ENCODE measurements around the gene DLG2. TPM values are rescaled to one million over a fixed set of nuclear protein-coding genes. Genes with fewer than 3 reads are reported as not detected.
"Not testable (repeated sequence)": the region's sequence is repeated elsewhere in the genome, so short reads cannot be mapped to it uniquely, and the experiment has no call there.

Gene DLG2
- total RNA-seq, 1 donor = 1.3 TPM

DNA sequence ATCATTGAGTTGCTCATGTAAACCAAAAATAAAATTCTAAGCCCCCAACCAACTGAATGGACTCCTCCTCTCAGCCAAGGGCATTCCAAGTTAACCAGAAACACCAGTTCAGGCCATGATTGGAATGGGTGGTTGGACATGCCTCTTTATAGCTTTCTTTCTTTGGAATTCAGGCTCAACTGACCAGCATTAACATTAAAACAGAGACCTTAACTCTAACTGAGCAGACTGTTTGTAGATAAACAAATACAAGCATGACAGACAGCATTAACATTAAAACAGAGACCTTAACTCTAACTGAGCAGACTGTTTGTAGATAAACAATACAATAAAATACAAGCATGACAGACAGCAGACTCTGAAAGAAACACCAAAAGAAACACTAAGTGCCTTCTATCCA lies 278.2 kb downstream of the DLG2 start:
- TF ChIP-seq, protein P1, sequence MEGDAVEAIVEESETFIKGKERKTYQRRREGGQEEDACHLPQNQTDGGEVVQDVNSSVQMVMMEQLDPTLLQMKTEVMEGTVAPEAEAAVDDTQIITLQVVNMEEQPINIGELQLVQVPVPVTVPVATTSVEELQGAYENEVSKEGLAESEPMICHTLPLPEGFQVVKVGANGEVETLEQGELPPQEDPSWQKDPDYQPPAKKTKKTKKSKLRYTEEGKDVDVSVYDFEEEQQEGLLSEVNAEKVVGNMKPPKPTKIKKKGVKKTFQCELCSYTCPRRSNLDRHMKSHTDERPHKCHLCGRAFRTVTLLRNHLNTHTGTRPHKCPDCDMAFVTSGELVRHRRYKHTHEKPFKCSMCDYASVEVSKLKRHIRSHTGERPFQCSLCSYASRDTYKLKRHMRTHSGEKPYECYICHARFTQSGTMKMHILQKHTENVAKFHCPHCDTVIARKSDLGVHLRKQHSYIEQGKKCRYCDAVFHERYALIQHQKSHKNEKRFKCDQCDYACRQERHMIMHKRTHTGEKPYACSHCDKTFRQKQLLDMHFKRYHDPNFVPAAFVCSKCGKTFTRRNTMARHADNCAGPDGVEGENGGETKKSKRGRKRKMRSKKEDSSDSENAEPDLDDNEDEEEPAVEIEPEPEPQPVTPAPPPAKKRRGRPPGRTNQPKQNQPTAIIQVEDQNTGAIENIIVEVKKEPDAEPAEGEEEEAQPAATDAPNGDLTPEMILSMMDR (IDR thresholded peaks at IDR 0.05; ENCODE audit: insufficient read depth, low read depth, low read length) = no peak
- no peak for DNase-seq (ENCODE audit: low read depth)
- H3K4me3 ChIP-seq (ENCODE audit: low read depth, low read length) = no peak overlapping the region

DNA sequence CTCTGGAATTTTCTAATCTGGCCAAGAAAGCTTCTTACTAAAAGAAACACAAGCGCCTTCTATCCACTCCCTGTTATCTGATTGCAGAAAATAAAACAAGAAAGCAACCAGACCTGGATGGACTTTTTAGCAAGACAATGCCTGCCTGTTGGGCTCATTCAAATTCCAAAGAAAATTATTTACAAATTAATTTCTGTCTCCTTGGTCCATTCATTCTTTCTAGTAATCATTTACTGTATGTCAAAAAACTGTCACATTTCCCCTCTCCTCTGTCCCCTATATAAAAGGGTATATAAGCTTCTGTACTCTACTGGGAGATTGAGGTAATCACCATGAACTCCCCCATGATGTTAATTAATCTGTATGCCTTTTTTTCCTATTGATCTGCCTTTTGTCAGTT lies 279.9 kb downstream of the DLG2 start:
- TF ChIP-seq, protein P1 (IDR thresholded peaks at IDR 0.05; ENCODE audit: insufficient read depth, low read depth, low read length) = no peak
- no peak for DNase-seq (ENCODE audit: low read depth)
- no peak overlapping the region for H3K4me3 ChIP-seq (ENCODE audit: low read depth, low read length)

DNA sequence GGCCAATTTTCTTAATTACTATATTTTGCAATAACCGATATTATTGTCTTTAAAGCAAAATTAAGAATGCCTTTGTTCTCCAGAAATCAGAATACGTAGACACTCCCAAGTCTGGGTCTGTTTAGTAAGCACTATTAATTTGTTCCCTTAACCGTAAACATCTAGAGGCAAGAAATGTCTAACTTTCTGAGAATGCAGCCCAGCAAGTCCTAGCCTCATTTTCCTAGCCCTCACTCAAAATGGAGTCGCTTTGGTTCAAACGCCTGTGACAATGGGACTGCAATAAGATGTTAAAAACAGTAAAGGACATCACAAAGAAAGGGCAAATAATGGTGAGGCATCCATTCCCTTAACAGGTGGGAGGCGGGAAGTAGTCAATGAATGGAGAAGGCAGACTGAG lies 280.7 kb downstream of the DLG2 start:
- no peak overlapping the region for H3K4me3 ChIP-seq (ENCODE audit: low read depth, low read length)
- DNase-seq (ENCODE audit: low read depth) = no peak
- TF ChIP-seq, protein P1 (IDR thresholded peaks at IDR 0.05; ENCODE audit: insufficient read depth, low read depth, low read length) = no peak

DNA sequence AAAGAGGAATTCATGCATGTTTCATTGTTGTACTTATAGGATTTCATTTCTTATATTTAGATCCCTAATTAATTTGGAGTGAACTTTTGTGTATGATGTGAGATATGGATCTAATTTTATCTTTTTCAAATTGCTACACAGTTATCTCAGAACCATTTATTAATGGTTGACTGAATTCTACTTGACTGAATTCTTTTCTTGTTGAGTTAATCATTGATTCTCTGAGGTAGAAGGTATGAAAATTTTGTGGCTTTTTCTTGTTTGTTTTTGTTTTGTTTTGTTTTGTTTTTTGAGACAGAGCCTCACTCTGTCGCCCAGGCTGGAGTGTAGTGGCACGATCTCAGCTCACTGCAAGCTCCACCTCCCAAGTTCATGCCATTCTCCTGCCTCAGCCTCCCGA lies 286.3 kb downstream of the DLG2 start:
- DNase-seq (ENCODE audit: low read depth); H3K4me3 ChIP-seq (ENCODE audit: low read depth, low read length): not testable (repeated sequence)

DNA sequence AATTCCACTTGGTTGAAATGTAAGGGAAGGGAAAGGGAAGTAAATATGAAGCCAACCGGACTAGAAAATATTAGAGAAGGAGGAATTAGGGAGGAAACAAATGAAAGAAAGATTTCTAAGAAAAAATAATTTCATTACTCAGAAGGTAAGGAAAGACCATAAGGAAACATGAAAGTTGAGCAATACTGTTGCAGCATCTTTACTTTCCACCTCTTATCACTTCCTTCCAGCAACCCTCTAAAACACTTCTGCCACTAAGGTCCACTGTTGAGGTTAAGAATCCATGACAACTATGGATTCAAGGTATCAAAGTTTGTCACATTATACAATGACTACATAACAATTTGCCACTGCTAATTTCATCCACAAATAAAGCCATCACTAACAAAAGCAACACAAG lies 308.6 kb downstream of the DLG2 start:
- DNase-seq (ENCODE audit: low read depth) = no peak
- no peak overlapping the region for H3K4me3 ChIP-seq (ENCODE audit: low read depth, low read length)
- TF ChIP-seq, protein P1 (IDR thresholded peaks at IDR 0.05; ENCODE audit: insufficient read depth, low read depth, low read length) = no peak

DNA sequence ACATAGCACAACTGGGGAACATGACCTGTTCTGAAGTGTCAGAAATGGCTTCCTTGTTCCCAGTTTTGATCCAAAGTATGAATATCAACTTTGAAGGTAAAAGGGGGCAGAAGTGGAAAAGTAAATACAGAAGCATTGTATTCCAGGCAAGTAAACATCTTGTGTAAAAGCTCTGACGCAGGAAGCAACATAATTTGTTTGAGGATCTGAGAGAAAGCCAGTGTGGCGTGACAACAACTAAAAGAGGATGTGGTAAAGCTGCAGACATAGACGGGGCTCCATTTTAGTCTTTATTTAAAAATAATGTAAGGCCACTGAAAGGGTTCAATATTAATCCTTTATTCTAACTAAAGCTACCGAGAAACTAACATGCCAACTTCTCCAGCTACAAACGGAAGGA lies 310.2 kb downstream of the DLG2 start:
- no peak for DNase-seq (ENCODE audit: low read depth)
- TF ChIP-seq, protein P1 (IDR thresholded peaks at IDR 0.05; ENCODE audit: insufficient read depth, low read depth, low read length) = no peak
- H3K4me3 ChIP-seq (ENCODE audit: low read depth, low read length) = no peak overlapping the region

DNA sequence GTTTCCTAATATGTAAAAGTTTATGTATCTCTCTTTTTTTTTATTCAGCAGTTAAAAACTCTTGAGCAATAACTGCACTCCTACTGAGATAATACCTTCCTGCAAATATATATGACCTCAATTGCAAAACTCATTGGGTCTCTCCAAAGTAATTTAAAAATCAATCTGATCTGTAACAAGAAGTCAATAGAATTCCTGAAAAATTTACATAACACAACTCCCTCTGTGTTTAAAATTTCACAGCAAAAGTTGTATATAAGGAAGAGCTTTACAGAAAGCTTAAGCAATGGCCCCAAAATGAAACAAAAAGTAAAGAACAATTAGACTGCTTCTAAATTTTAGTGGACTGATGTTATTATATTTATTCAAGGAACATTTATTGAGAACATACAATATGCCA lies 313.4 kb downstream of the DLG2 start:
- DNase-seq (ENCODE audit: low read depth) = no peak
- TF ChIP-seq, protein P1 (IDR thresholded peaks at IDR 0.05; ENCODE audit: insufficient read depth, low read depth, low read length) = no peak

More for the DNA sequence above, 313.4 kb downstream of the DLG2 start:
- no peak overlapping the region for H3K4me3 ChIP-seq (ENCODE audit: low read depth, low read length)
